SHP77 treated with DMSO at 0.1 percent for 48 hours (cell line): ENCODE results near the gene PRR15.
A peak's percentile ranks its signal among the peaks of the same experiment; 100 is the strongest.

ENCODE experiments used
- DNase-seq: peaks from one replicate; lab custom pipeline; 2025; lab: John Stamatoyannopoulos, UW

PRR15 gene

DNA sequence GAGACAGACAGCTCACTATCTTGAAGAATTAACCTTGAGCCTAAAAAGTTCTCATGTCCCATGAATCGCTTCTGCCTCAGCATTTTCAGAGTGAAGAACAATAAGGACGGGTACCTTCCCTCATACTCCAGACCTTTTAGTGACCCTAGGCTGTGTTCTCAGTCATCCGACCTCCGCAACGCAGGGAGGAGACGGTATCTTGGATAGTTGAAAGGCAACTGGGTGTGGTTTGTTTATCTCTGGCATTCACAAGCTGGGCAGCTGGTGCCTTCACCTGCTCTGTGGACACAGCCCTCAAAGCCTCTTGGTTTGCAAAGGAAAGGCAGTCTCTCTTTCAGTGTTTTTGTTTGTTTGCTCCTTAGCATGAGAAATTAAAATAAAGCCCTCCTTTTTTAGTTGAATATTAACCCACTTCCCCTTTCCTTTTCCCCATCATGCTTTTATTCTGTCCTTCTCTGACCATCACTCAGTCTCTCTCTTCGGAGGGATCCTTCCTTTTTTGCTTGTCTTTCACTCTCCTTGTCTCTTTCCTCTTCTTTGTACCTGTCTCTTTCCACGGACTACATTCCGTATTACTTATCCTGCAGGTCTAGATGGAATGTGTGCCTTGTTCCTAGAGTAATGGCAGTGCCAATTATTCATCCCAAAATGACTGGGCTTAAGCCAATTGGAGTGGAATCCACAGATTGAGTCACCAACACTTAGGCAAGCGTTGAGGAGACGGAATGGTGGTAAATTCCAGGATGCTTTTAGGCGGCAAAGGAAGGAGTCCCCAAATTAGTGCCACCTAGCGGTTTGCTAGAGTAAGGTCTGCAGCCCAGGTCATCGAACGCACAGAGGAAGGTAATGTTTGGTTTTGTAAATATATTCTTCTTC lies 45.8 kb downstream of the PRR15 start:
- peak; percentile 79 for DNase-seq

DNA sequence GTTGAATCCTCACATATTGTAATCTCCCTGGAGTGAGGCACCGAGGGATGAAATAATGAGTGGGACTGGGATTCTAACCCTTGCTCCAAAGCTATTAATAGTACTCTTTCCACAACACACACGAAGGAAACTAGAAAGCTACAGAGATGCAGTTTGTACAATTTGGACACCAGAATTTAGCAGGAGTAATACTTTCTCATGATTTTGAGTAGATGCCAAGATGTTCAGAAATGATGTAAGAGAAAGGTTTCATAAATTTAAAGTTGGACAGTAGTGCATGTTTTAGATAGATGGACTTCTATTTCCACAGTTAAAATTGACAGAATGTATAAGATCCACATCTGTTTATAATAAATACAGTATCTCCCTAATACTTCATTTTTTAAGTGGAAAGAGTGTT lies 46.5 kb downstream of the PRR15 start:
- DNase-seq: no peak

DNA sequence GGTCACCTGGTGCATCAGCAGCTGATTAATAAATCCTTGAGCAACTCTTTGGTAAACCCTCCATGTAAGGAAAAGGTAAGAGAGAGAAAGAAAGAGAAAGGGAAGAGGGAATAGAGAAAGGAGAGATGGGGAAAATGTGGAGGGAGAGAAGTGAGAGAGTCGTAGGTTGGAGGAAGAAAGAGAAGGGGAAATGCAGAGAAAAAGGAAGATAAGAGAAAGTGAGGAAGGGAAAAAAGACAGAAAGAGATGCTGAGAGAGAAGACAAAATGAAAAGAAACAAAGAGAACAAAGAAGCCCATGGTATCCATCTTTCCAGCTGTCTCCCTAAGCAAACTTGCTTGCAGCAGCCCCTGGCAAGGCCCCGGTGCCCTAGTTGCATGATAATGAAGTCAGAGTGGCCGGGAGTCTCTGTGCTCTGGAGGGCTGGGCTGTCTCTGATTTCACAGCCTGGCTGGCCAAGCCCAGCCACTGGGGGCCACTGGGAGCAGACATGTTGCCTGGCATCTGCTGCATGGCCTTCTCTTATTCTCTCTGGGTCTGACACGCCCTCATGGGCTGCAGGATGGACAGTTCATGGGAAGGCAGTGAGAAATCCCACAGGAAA lies 48.4 kb downstream of the PRR15 start:
- no peak for DNase-seq

DNA sequence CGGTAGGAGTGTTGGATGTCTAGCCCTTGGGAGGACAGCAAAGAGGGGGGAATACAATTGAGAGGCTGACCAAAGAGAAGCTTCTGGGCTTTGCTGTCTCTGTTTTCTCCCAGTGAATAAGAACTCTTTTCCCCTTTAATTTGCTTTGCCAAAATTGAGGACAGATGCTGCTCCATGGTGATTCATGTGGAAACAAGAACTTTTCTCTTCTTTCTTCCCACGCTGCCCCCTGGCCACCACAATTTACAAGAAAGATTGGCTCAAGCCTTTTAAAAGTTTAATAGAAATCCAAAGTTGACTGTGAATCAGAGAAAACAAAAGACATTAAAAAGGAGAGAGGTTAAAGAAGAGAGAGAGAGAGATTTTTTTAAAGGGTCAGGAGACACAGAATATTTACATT lies 49.0 kb downstream of the PRR15 start:
- no peak for DNase-seq

DNA sequence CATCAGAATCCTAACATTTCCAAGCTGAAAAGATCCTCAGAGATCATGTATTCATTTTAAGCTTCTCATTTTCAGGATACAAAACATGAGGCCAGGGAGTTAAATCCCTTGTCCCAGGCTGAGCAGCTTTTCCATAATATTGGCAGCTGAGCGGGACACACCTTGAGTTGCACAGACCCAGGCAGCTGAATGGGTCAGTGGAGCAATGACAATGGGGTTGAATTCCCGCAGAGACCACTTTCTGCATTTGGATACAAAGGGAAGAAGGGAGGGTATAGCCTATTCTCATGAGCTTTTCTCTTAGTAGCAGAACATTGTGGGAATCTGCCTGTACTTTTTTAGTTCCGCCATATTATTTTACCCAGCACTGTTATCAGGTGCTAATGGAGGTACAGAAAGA lies 49.5 kb downstream of the PRR15 start:
- DNase-seq: no peak

DNA sequence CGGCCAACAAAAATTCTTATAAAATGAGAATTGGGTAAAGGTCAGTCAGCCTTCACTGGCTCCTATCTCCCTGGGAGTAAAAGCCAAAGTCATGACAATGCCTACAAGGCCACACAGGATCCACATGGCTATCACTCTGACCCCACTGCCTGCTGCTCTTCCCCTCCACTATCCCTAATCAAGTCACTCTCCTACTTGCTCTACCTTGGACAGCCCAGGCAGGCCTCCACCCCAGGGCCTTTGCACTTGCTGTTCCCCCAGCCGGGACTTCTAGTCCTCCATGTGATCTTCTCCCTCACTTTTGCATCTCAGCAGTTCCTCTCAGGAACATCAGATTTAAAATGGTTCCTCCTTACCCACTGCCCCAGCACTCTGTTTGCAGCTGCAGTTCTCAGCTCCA lies 50.6 kb downstream of the PRR15 start:
- DNase-seq: peak; percentile 13
